ENCODE measurements around the gene EVC. TPM values are rescaled to one million over a fixed set of nuclear protein-coding genes. Genes with fewer than 3 reads are reported as not detected.
"Not testable (repeated sequence)": the region's sequence is repeated elsewhere in the genome, so short reads cannot be mapped to it uniquely, and the experiment has no call there.

The EVC gene
- total RNA-seq, 1 experiment from 2014 or later: not detected

DNA sequence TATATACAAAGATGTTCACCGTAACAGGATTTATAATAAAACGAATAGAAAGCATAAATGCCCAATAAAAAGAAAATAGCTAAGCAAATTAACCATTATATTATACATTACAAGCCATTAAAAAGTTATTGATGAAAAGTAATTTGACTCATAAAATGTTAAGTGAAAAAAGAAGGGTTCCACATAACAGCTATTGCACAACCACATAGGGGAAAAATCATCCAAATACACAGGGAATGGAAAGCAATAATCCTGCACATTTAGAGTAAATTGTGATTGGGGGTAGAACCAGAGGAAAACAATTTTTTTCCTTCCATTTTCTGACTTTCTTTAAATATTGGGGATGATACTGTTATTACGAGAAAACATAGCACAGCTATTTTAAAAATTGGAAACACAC, 143.9 kb downstream of the EVC start:
- H3K27me3 Mint-ChIP-seq (ENCODE audit: insufficient read depth, unreplicated experiment): peaks cover 10% of the 10 kb centered on the region
- H3K4me1 Mint-ChIP-seq (ENCODE audit: low read depth, unreplicated experiment): no peaks in the 10 kb centered on the region
- DNase-seq: no peak
- H3K36me3 ChIP-seq (ENCODE audit: control insufficient read depth, insufficient read depth, low read length): no peaks in the 10 kb centered on the region
- intact Hi-C loops (cut with micrococcal nuclease; ENCODE audit: unreplicated experiment): no loop called here
- no peak overlapping the region for H3K27ac Mint-ChIP-seq (ENCODE audit: unreplicated experiment)
- ChIA-PET POLR2A (no interaction called here), CTCF (no interaction called here)
- H3K27me3 ChIP-seq (replicated peaks; ENCODE audit: control insufficient read depth, insufficient read depth, low read length): no peaks in the 10 kb centered on the region
- no peaks in the 10 kb centered on the region for H3K9me3 Mint-ChIP-seq (ENCODE audit: unreplicated experiment)
- TF ChIP-seq, protein P1, sequence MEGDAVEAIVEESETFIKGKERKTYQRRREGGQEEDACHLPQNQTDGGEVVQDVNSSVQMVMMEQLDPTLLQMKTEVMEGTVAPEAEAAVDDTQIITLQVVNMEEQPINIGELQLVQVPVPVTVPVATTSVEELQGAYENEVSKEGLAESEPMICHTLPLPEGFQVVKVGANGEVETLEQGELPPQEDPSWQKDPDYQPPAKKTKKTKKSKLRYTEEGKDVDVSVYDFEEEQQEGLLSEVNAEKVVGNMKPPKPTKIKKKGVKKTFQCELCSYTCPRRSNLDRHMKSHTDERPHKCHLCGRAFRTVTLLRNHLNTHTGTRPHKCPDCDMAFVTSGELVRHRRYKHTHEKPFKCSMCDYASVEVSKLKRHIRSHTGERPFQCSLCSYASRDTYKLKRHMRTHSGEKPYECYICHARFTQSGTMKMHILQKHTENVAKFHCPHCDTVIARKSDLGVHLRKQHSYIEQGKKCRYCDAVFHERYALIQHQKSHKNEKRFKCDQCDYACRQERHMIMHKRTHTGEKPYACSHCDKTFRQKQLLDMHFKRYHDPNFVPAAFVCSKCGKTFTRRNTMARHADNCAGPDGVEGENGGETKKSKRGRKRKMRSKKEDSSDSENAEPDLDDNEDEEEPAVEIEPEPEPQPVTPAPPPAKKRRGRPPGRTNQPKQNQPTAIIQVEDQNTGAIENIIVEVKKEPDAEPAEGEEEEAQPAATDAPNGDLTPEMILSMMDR (IDR thresholded peaks at IDR 0.05; ENCODE audit: insufficient read depth in 1 of 2, low read depth in 1 of 2, low read length in 1 of 2, severe bottlenecking in 1 of 2, unreplicated experiment in 1 of 2): no peak
- H3K4me1 ChIP-seq: no peaks in the 10 kb centered on the region
- no peak overlapping the region for H3K4me3 Mint-ChIP-seq (ENCODE audit: unreplicated experiment)
- H3K36me3 Mint-ChIP-seq (ENCODE audit: insufficient read depth, unreplicated experiment): no peaks in the 10 kb centered on the region
- no TSS peak for BruUV-seq (replicated peaks)
- H3K4me3 ChIP-seq (ENCODE audit: low read depth, low read length): no peak overlapping the region
- H3K9me3 ChIP-seq: no peaks in the 10 kb centered on the region

DNA sequence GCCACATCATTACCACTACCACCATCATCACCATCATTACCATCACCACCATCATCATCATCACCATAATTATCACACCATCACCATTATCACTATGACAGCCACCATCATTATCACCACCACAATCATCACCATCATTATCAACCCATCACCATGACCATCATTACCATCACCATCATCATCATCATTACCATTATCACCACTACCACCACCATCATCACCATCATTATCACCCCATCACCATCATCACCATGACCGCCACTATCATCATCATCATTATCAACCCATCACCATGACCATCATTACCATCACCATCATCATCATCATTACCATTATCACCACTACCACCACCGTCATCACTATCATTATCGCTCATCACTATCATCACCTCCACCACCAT, 145.4 kb downstream of the EVC start:
- H3K4me1 ChIP-seq; BruUV-seq (replicated peaks); H3K27me3 ChIP-seq (replicated peaks; ENCODE audit: control insufficient read depth, insufficient read depth, low read length); H3K4me3 ChIP-seq (ENCODE audit: low read depth, low read length); DNase-seq; H3K9me3 ChIP-seq; H3K4me3 Mint-ChIP-seq (ENCODE audit: unreplicated experiment); CTCF ChIA-PET; H3K27ac Mint-ChIP-seq (ENCODE audit: unreplicated experiment); H3K36me3 ChIP-seq (ENCODE audit: control insufficient read depth, insufficient read depth, low read length); H3K9me3 Mint-ChIP-seq (ENCODE audit: unreplicated experiment); POLR2A ChIA-PET; intact Hi-C loops (cut with micrococcal nuclease; ENCODE audit: unreplicated experiment); H3K4me1 Mint-ChIP-seq (ENCODE audit: low read depth, unreplicated experiment); H3K27me3 Mint-ChIP-seq (ENCODE audit: insufficient read depth, unreplicated experiment); H3K36me3 Mint-ChIP-seq (ENCODE audit: insufficient read depth, unreplicated experiment): not testable (repeated sequence)

DNA sequence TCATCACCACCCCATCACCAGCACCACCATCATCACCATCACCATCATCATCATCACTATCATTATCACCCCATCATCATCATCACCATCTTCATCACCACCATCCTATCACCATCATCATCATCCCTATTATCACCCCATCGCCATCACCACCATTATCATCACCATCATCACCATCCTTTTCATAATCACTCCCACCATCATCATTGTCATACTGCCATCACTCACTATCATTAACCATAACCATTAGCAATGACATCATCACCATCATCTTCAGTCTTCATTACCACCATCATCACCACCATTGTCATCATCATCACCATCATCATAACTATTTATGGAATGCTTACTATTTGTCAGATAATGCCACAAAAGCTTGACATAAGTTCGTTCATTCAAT, 146.2 kb downstream of the EVC start:
- H3K36me3 ChIP-seq (ENCODE audit: control insufficient read depth, insufficient read depth, low read length): no peaks in the 10 kb centered on the region
- no peaks in the 10 kb centered on the region for H3K36me3 Mint-ChIP-seq (ENCODE audit: insufficient read depth, unreplicated experiment)
- no peaks in the 10 kb centered on the region for H3K4me1 ChIP-seq
- no peaks in the 10 kb centered on the region for H3K27me3 ChIP-seq (replicated peaks; ENCODE audit: control insufficient read depth, insufficient read depth, low read length)
- no peaks in the 10 kb centered on the region for H3K27me3 Mint-ChIP-seq (ENCODE audit: insufficient read depth, unreplicated experiment)
- DNase-seq: no peak
- H3K9me3 ChIP-seq: no peaks in the 10 kb centered on the region
- no TSS peak for BruUV-seq (replicated peaks)
- H3K4me1 Mint-ChIP-seq (ENCODE audit: low read depth, unreplicated experiment): no peaks in the 10 kb centered on the region
- ChIA-PET POLR2A (no interaction called here), CTCF (no interaction called here)
- no peak overlapping the region for H3K4me3 Mint-ChIP-seq (ENCODE audit: unreplicated experiment)
- TF ChIP-seq, protein P1 (IDR thresholded peaks at IDR 0.05; ENCODE audit: insufficient read depth in 1 of 2, low read depth in 1 of 2, low read length in 1 of 2, severe bottlenecking in 1 of 2, unreplicated experiment in 1 of 2): no peak
- no peak overlapping the region for H3K27ac Mint-ChIP-seq (ENCODE audit: unreplicated experiment)
- intact Hi-C loops (cut with micrococcal nuclease; ENCODE audit: unreplicated experiment): no loop called here
- H3K9me3 Mint-ChIP-seq (ENCODE audit: unreplicated experiment): no peaks in the 10 kb centered on the region
- no peak overlapping the region for H3K4me3 ChIP-seq (ENCODE audit: low read depth, low read length)

Data from Caco-2 (cell line).